Measurements from ENCODE around the gene FTSJ1.

Gene FTSJ1

DNA sequence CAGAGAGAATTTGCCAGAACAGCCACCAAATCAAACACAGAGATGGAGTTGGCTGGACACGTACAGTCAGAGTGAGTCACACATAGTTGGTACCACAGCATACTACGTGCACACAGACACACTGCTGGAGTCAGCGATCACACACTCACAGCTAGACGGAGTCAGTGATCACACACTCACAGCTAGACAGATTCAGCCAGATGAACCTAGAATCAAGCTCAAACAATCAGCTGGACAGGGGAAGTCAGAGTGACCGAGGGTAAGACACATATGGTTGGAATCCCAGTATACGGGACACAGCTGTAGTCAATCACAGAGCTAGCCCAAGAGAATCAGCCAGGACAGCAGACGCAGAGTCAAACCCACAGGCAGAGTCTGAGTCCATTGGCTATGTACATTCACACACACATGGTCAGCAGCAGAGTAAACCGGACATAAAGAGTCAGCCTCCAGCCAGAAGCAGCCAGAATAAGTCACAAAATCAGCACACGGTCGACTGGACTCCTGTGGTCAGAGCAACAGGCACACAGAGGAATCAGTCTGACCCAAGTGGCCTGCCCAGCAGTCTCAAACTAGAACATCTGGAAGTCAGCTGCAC, 10.6 kb upstream of the FTSJ1 start:
- no peak for DNase-seq
- H3K27ac ChIP-seq (ENCODE audit: insufficient read depth in 1 of 2, low read depth in 1 of 2, low read length in 2 of 2, poor library complexity in 1 of 2, severe bottlenecking in 2 of 2) = no peak overlapping the region
- peaks cover 0 to 31% (median 21%) of the 10 kb centered on the region in 4 experiments for H3K36me3 ChIP-seq (ENCODE audit: control insufficient read depth in 4 of 4, insufficient read depth in 4 of 4, low read length in 3 of 4)
- no peaks in the 10 kb centered on the region for H3K9me3 ChIP-seq (ENCODE audit: control extremely low read depth in 1 of 5, control insufficient read depth in 4 of 5, insufficient read depth in 2 of 5, low read depth in 1 of 5, low read length in 4 of 5)
- 94% methylated on average over 9 of the region's 10 CpGs for WGBS (ENCODE audit: insufficient coverage)
- peaks cover 0 to 20% (median 12%) of the 10 kb centered on the region in 4 experiments for H3K4me1 ChIP-seq (ENCODE audit: control extremely low read depth in 1 of 4, control insufficient read depth in 4 of 4, insufficient read depth in 4 of 4, low read length in 3 of 4)
- no peaks in the 10 kb centered on the region for H3K27me3 ChIP-seq (replicated peaks in 2 of 5; ENCODE audit: control insufficient read depth in 4 of 5, insufficient read depth in 5 of 5, low read length in 4 of 5)
- ChIA-PET CTCF (no interaction called here), POLR2A (no interaction called here)
- no peak overlapping the region for H3K4me3 ChIP-seq (ENCODE audit: control insufficient read depth in 1 of 7, extremely low read depth in 1 of 7, insufficient read depth in 4 of 7, low read depth in 2 of 7, low read length in 6 of 7)

- H3K4me3 ChIP-seq (ENCODE audit: control insufficient read depth in 1 of 7, extremely low read depth in 1 of 7, insufficient read depth in 4 of 7, low read depth in 2 of 7, low read length in 6 of 7) = no peak overlapping the region
- H3K4me1 ChIP-seq (ENCODE audit: control extremely low read depth in 1 of 4, control insufficient read depth in 4 of 4, insufficient read depth in 4 of 4, low read length in 3 of 4) = peaks cover 0 to 20% (median 12%) of the 10 kb centered on the region in 4 experiments
- no peaks in the 10 kb centered on the region for H3K27me3 ChIP-seq (replicated peaks in 2 of 5; ENCODE audit: control insufficient read depth in 4 of 5, insufficient read depth in 5 of 5, low read length in 4 of 5)
- ChIA-PET CTCF (interaction anchor here (1.4 kb wide), 1 partner anchor 8 kb away, joined by 3 read pairs; no protein-coding TSS in a partner anchor), POLR2A (no interaction called here)
- no peak for DNase-seq
- no peak overlapping the region for H3K27ac ChIP-seq (ENCODE audit: insufficient read depth in 1 of 2, low read depth in 1 of 2, low read length in 2 of 2, poor library complexity in 1 of 2, severe bottlenecking in 2 of 2)
- H3K9me3 ChIP-seq (ENCODE audit: control extremely low read depth in 1 of 5, control insufficient read depth in 4 of 5, insufficient read depth in 2 of 5, low read depth in 1 of 5, low read length in 4 of 5) = no peaks in the 10 kb centered on the region
- WGBS (ENCODE audit: insufficient coverage) = 85% methylated on average over 5 of the region's 10 CpGs
- H3K36me3 ChIP-seq (ENCODE audit: control insufficient read depth in 4 of 4, insufficient read depth in 4 of 4, low read length in 3 of 4) = peaks cover 0 to 21% (median 13%) of the 10 kb centered on the region in 4 experiments
Observed at GRCh38 chrX:48466696-48467095, 9.3 kb upstream of the FTSJ1 start.

DNA sequence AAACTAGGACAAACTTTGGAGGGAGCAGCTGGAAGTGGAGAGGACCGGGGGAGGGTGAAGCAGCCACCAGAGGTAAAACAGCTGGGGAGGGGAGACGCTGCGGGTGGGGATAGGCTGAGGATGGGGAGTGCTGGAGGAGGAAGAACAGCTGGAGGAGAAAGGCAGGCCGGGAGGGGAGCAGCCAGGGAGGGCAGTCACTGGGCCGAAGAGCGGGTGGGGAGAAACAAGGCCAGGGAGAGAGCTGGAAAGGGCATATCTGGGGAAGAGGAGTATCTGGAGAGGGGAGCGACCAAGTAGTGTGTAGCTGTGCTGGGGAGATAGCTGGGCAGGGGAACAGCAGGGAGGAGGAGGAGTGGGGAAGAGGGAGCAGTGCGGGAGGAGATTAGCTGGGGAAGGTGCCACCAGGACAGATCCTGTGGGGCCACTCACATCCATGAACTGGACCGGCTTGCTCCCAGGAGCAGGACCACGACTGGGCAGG, 8.7 kb upstream of the FTSJ1 start:
- peaks cover 0 to 16% (median 9%) of the 10 kb centered on the region in 4 experiments for H3K36me3 ChIP-seq (ENCODE audit: control insufficient read depth in 4 of 4, insufficient read depth in 4 of 4, low read length in 3 of 4)
- peaks cover 0 to 20% (median 12%) of the 10 kb centered on the region in 4 experiments for H3K4me1 ChIP-seq (ENCODE audit: control extremely low read depth in 1 of 4, control insufficient read depth in 4 of 4, insufficient read depth in 4 of 4, low read length in 3 of 4)
- WGBS (ENCODE audit: insufficient coverage) = 79% methylated on average over 8 of the region's 10 CpGs
- H3K9me3 ChIP-seq (ENCODE audit: control extremely low read depth in 1 of 5, control insufficient read depth in 4 of 5, insufficient read depth in 2 of 5, low read depth in 1 of 5, low read length in 4 of 5) = no peaks in the 10 kb centered on the region
- H3K27me3 ChIP-seq (replicated peaks in 2 of 5; ENCODE audit: control insufficient read depth in 4 of 5, insufficient read depth in 5 of 5, low read length in 4 of 5) = no peaks in the 10 kb centered on the region
- DNase-seq = no peak
- peak overlapping the region in 3 of 7 experiments; percentile 76 to 87 (median 86) for H3K4me3 ChIP-seq (ENCODE audit: control insufficient read depth in 1 of 7, extremely low read depth in 1 of 7, insufficient read depth in 4 of 7, low read depth in 2 of 7, low read length in 6 of 7)
- ChIA-PET POLR2A (no interaction called here), CTCF (interaction anchor here (1.4 kb wide), 1 partner anchor 8 kb away, joined by 3 read pairs; no protein-coding TSS in a partner anchor)
- H3K27ac ChIP-seq (ENCODE audit: insufficient read depth in 1 of 2, low read depth in 1 of 2, low read length in 2 of 2, poor library complexity in 1 of 2, severe bottlenecking in 2 of 2) = no peak overlapping the region

DNA sequence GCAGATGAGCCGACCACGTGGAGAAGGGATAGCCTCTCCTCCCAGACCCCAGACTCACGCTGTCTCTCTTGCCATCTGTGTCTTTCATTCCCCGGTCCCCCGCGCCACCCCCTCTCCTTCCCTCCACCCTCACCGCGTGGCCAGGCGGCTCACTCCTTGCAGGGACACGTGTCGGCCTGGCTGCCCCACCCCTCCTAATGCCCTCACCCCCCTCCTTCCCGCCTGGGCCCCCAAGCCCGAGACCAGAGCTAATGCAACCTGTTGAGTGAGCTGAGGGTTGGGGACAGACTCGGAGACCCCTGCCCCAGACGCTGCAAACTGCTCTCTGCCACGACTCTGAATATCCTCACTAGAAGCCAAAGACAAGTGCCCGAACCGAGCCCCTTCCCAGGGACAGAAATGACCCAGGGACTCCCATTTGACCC, 7.7 kb upstream of the FTSJ1 start:
- peaks cover 0 to 20% (median 12%) of the 10 kb centered on the region in 4 experiments for H3K4me1 ChIP-seq (ENCODE audit: control extremely low read depth in 1 of 4, control insufficient read depth in 4 of 4, insufficient read depth in 4 of 4, low read length in 3 of 4)
- DNase-seq = peak in 2 of 3 donors; percentile 28 to 33
- ChIA-PET CTCF (no interaction called here), POLR2A (no interaction called here)
- H3K27me3 ChIP-seq (replicated peaks in 2 of 5; ENCODE audit: control insufficient read depth in 4 of 5, insufficient read depth in 5 of 5, low read length in 4 of 5) = no peaks in the 10 kb centered on the region
- peak overlapping the region; percentile 43 to 87 (median 76) for H3K4me3 ChIP-seq (ENCODE audit: control insufficient read depth in 1 of 7, extremely low read depth in 1 of 7, insufficient read depth in 4 of 7, low read depth in 2 of 7, low read length in 6 of 7)
- WGBS (ENCODE audit: insufficient coverage) = 35% methylated on average over 8 of the region's 18 CpGs
- peak overlapping the region in 1 of 2 experiments; percentile 80 for H3K27ac ChIP-seq (ENCODE audit: insufficient read depth in 1 of 2, low read depth in 1 of 2, low read length in 2 of 2, poor library complexity in 1 of 2, severe bottlenecking in 2 of 2)
- H3K36me3 ChIP-seq (ENCODE audit: control insufficient read depth in 4 of 4, insufficient read depth in 4 of 4, low read length in 3 of 4) = peaks cover 0 to 11% (median 4%) of the 10 kb centered on the region in 4 experiments
- H3K9me3 ChIP-seq (ENCODE audit: control extremely low read depth in 1 of 5, control insufficient read depth in 4 of 5, insufficient read depth in 2 of 5, low read depth in 1 of 5, low read length in 4 of 5) = no peaks in the 10 kb centered on the region

GRCh38 chrX:48468693-48469691, 7.0 kb upstream of the FTSJ1 start:
- 16% methylated on average over 17 of the region's 23 CpGs for WGBS (ENCODE audit: insufficient coverage)
- H3K27ac ChIP-seq (ENCODE audit: insufficient read depth in 1 of 2, low read depth in 1 of 2, low read length in 2 of 2, poor library complexity in 1 of 2, severe bottlenecking in 2 of 2) = peak overlapping the region in 1 of 2 experiments; percentile 80
- DNase-seq = peak; percentile 40 to 45 (median 43)
- H3K4me1 ChIP-seq (ENCODE audit: control extremely low read depth in 1 of 4, control insufficient read depth in 4 of 4, insufficient read depth in 4 of 4, low read length in 3 of 4) = peaks cover 0 to 20% (median 13%) of the 10 kb centered on the region in 4 experiments
- peak overlapping the region; percentile 43 to 87 (median 76) for H3K4me3 ChIP-seq (ENCODE audit: control insufficient read depth in 1 of 7, extremely low read depth in 1 of 7, insufficient read depth in 4 of 7, low read depth in 2 of 7, low read length in 6 of 7)
- ChIA-PET CTCF (interaction anchor here (0.7 kb wide), 1 partner anchor 62 kb away, joined by 3 read pairs; no protein-coding TSS in a partner anchor), POLR2A (interaction anchor here (0.7 kb wide), 1 partner anchor 10 kb away, joined by 3 read pairs; no protein-coding TSS in a partner anchor)
- H3K27me3 ChIP-seq (replicated peaks in 2 of 5; ENCODE audit: control insufficient read depth in 4 of 5, insufficient read depth in 5 of 5, low read length in 4 of 5) = no peaks in the 10 kb centered on the region
- H3K36me3 ChIP-seq (ENCODE audit: control insufficient read depth in 4 of 4, insufficient read depth in 4 of 4, low read length in 3 of 4) = peaks cover 0 to 11% (median 4%) of the 10 kb centered on the region in 4 experiments
- no peaks in the 10 kb centered on the region for H3K9me3 ChIP-seq (ENCODE audit: control extremely low read depth in 1 of 5, control insufficient read depth in 4 of 5, insufficient read depth in 2 of 5, low read depth in 1 of 5, low read length in 4 of 5)

GRCh38 chrX:48470110-48470832, 5.7 kb upstream of the FTSJ1 start, which contains the start of gene SLC38A5:
Gene SLC38A5 (minus strand): TSS chrX:48470260. CDS start chrX:48467924, 2,336 bp downstream.
- CTCF ChIA-PET = no interaction called here
- POLR2A ChIA-PET = no interaction called here
- H3K27ac ChIP-seq (ENCODE audit: insufficient read depth in 1 of 2, low read depth in 1 of 2, low read length in 2 of 2, poor library complexity in 1 of 2, severe bottlenecking in 2 of 2) = peak within 1 kb of the TSS in 1 of 2 experiments; percentile 80
- no peaks in the 10 kb centered on the region for H3K27me3 ChIP-seq (replicated peaks in 2 of 5; ENCODE audit: control insufficient read depth in 4 of 5, insufficient read depth in 5 of 5, low read length in 4 of 5)
- 81% methylated on average over 13 of the region's 18 CpGs for WGBS (ENCODE audit: insufficient coverage)
- H3K4me3 ChIP-seq (ENCODE audit: control insufficient read depth in 1 of 7, extremely low read depth in 1 of 7, insufficient read depth in 4 of 7, low read depth in 2 of 7, low read length in 6 of 7) = peak within 1 kb of the TSS; percentile 43 to 87 (median 76)
- peaks cover 0 to 31% (median 19%) of the 10 kb centered on the region in 4 experiments for H3K4me1 ChIP-seq (ENCODE audit: control extremely low read depth in 1 of 4, control insufficient read depth in 4 of 4, insufficient read depth in 4 of 4, low read length in 3 of 4)
- H3K9me3 ChIP-seq (ENCODE audit: control extremely low read depth in 1 of 5, control insufficient read depth in 4 of 5, insufficient read depth in 2 of 5, low read depth in 1 of 5, low read length in 4 of 5) = no peaks in the 10 kb centered on the region
- no peak for DNase-seq
- H3K36me3 ChIP-seq (ENCODE audit: control insufficient read depth in 4 of 4, insufficient read depth in 4 of 4, low read length in 3 of 4) = peaks cover 0 to 11% (median 3%) of the 10 kb centered on the region in 4 experiments

Data from common myeloid progenitor, CD34-positive (primary cell).